ENCODE results near the gene MAP3K20. TPM values are rescaled to one million over a fixed set of nuclear protein-coding genes. Genes with fewer than 3 reads are reported as not detected.

Gene MAP3K20
- polyA plus RNA-seq, 1 experiment = 74.6 TPM

DNA sequence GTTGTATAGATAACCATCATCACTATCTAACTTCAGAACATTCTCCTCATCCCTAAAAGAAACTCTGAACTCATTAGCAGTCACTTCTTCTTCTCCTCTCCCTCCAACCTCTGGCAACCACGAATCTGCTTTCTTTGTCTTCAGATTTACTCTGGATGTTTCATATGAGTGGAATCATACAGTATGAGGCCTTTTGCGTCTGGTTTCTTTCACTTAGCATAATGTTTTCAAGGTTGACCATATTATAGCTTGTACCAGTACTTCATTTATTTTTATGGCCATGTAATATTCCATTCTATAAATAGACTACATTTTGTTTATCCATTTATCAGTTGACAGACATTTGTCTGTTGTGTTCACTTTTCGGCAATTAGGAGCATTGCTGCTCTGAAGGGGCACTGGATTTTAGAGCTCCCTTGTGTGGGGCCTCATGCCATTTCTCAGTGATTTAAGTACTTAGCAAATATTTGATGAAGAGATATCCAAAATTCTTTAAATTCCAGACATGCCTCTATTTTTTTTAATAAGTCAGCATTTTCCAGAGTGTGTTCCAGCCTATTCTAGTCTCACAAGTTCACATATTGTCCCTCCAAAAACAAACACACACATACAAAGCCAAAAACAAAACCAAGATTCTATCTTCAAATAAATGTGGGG is 22.5 kb upstream of the MAP3K20 start:
- Histone ChIP-seq H3K27ac (ENCODE audit: low read depth, low read length) (no peak overlapping the region), H3K9me3 (ENCODE audit: control insufficient read depth, insufficient read depth, low read length) (peaks cover under 1% of the 10 kb centered on the region; the same call in 1 of the 2 replicates), H3K4me3 (ENCODE audit: low read depth, low read length) (no peak overlapping the region), H3K27me3 (ENCODE audit: control insufficient read depth, insufficient read depth, low read length) (no peaks in the 10 kb centered on the region)
- POLR2A ChIA-PET = no interaction called here
- CTCF ChIA-PET = interaction anchor here (0.9 to 1.4 kb wide), 2 partner anchors 31 to 157 kb away, joined by 3 to 4 read pairs; no protein-coding TSS in a partner anchor
- no peak for DNase-seq (ENCODE audit: low read depth, low spot score)
- no peak for TF ChIP-seq CTCF (IDR thresholded peaks at IDR 0.05; ENCODE audit: low read depth, low read length)

GRCh38 chr2:173054466-173054865 is 21.2 kb upstream of the MAP3K20 start:
- Histone ChIP-seq H3K27me3 (ENCODE audit: control insufficient read depth, insufficient read depth, low read length) (no peaks in the 10 kb centered on the region), H3K4me3 (ENCODE audit: low read depth, low read length) (no peak overlapping the region), H3K9me3 (ENCODE audit: control insufficient read depth, insufficient read depth, low read length) (peaks cover 8% of the 10 kb centered on the region; the same call in 1 of the 2 replicates), H3K27ac (ENCODE audit: low read depth, low read length) (no peak overlapping the region)
- no peak for TF ChIP-seq CTCF (IDR thresholded peaks at IDR 0.05; ENCODE audit: low read depth, low read length)
- no peak for DNase-seq (ENCODE audit: low read depth, low spot score)
- POLR2A ChIA-PET = interaction anchor here (1.1 kb wide), 1 partner anchor 9 kb away, joined by 5 read pairs; no protein-coding TSS in a partner anchor
- CTCF ChIA-PET = interaction anchor here (0.9 to 1.4 kb wide), 3 partner anchors 10 to 32 kb away, joined by 3 to 4 read pairs (median 4); no protein-coding TSS in a partner anchor

DNA sequence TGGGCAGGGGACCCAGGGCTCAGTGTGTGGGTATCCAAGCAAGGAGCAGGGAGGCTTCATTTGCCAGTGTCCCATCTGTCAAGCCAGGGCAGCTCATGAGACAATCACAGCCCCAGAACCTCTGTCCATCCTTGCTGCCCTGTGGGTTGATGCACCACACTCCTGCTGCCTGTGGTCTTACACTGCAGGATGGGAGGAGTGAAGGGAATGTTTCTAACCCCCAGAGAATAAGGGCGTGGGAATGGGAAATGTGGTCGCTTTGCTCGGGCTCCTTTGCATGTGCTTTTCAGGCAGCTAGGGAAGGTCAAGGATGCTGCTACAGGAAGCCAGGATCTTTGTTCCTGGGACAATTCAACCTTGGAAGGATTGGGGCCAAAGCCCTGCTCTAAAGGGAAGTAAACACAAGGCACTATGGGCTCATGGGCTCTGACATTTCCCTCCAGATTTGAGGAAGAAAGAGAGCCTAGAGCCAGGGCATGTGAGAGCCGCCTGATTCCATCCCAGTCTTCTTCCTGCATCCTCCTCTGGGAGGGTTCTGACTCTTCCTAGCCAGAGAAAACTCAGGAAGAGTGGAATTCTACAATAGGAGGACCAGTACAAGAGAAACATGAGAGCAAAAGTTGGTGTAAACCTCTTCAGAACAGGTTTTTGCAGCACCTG is 18.8 kb upstream of the MAP3K20 start:
- no peak for DNase-seq (ENCODE audit: low read depth, low spot score)
- no peak overlapping the region for H3K4me3 ChIP-seq (ENCODE audit: low read depth, low read length)
- no peak overlapping the region for H3K27ac ChIP-seq (ENCODE audit: low read depth, low read length)
- H3K9me3 ChIP-seq (ENCODE audit: control insufficient read depth, insufficient read depth, low read length) = peaks cover 8% of the 10 kb centered on the region; the same call in 1 of the 2 replicates
- no peak for TF ChIP-seq CTCF (IDR thresholded peaks at IDR 0.05; ENCODE audit: low read depth, low read length)
- ChIA-PET POLR2A (no interaction called here), CTCF (interaction anchor here (0.9 kb wide), 1 partner anchor 10 kb away, joined by 3 read pairs; no protein-coding TSS in a partner anchor)
- H3K27me3 ChIP-seq (ENCODE audit: control insufficient read depth, insufficient read depth, low read length) = no peaks in the 10 kb centered on the region

- no peaks in the 10 kb centered on the region for H3K27me3 ChIP-seq (ENCODE audit: control insufficient read depth, insufficient read depth, low read length)
- no peak for TF ChIP-seq CTCF (IDR thresholded peaks at IDR 0.05; ENCODE audit: low read depth, low read length)
- ChIA-PET CTCF (interaction anchor here (0.7 to 1.7 kb wide), 3 partner anchors 30 to 153 kb away, joined by 3 to 7 read pairs (median 5); no protein-coding TSS in a partner anchor), POLR2A (no interaction called here)
- DNase-seq (ENCODE audit: low read depth, low spot score) = no peak
- H3K4me3 ChIP-seq (ENCODE audit: low read depth, low read length) = no peak overlapping the region
- H3K9me3 ChIP-seq (ENCODE audit: control insufficient read depth, insufficient read depth, low read length) = peaks cover 8% of the 10 kb centered on the region; the same call in 1 of the 2 replicates
- no peak overlapping the region for H3K27ac ChIP-seq (ENCODE audit: low read depth, low read length)
Observed at GRCh38 chr2:173058097-173058496, 17.5 kb upstream of the MAP3K20 start.

GRCh38 chr2:173058673-173059072 is 17.0 kb upstream of the MAP3K20 start:
- CTCF ChIA-PET = interaction anchor here (1.5 to 1.7 kb wide), 2 partner anchors 32 to 152 kb away, joined by 5 to 7 read pairs; no protein-coding TSS in a partner anchor
- no peak for DNase-seq (ENCODE audit: low read depth, low spot score)
- Histone ChIP-seq H3K27me3 (ENCODE audit: control insufficient read depth, insufficient read depth, low read length) (no peaks in the 10 kb centered on the region), H3K4me3 (ENCODE audit: low read depth, low read length) (no peak overlapping the region), H3K27ac (ENCODE audit: low read depth, low read length) (no peak overlapping the region), H3K9me3 (ENCODE audit: control insufficient read depth, insufficient read depth, low read length) (peaks cover 8% of the 10 kb centered on the region; the same call in 1 of the 2 replicates)
- TF ChIP-seq CTCF (IDR thresholded peaks at IDR 0.05; ENCODE audit: low read depth, low read length) = no peak
- POLR2A ChIA-PET = interaction anchor here (0.6 kb wide), 1 partner anchor 21 kb away, joined by 4 read pairs; no protein-coding TSS in a partner anchor

Measured in AG04450 (cell line).